GM12873 (cell line): ENCODE data around the gene RB1.

Experiments
- TF ChIP-seq, protein P1 (sequence below): IDR thresholded peaks from 2 replicates; pipeline ENCODE4 v1.5.1; 2012; ENCODE audit warnings: low read depth, mild to moderate bottlenecking, moderate library complexity, low read length, control low read depth; ENCODE audit not compliant: insufficient read depth; ENCODE audit errors: missing control alignments

The RB1 gene

DNA sequence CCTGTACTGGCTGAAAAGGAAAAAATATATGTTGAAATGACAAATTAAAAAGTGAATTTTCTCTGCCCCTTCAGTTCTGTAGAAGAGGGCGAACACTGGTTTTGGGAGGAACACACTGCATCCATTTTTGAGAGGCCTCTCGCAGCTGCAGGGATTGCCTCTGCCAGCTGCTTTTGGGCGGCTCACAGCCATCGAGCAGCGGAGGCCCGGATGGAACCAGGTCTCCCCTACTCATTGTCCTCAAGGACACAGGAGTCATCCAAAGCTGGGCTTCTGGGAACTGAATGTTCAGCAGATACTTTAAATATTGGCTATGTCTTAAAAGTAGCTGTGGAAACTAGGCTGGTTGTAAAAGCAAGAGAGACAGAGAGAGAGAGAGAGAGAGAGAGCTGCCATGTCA is 212.2 kb downstream of the RB1 start:
- TF ChIP-seq, protein P1, sequence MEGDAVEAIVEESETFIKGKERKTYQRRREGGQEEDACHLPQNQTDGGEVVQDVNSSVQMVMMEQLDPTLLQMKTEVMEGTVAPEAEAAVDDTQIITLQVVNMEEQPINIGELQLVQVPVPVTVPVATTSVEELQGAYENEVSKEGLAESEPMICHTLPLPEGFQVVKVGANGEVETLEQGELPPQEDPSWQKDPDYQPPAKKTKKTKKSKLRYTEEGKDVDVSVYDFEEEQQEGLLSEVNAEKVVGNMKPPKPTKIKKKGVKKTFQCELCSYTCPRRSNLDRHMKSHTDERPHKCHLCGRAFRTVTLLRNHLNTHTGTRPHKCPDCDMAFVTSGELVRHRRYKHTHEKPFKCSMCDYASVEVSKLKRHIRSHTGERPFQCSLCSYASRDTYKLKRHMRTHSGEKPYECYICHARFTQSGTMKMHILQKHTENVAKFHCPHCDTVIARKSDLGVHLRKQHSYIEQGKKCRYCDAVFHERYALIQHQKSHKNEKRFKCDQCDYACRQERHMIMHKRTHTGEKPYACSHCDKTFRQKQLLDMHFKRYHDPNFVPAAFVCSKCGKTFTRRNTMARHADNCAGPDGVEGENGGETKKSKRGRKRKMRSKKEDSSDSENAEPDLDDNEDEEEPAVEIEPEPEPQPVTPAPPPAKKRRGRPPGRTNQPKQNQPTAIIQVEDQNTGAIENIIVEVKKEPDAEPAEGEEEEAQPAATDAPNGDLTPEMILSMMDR, result no peak

DNA sequence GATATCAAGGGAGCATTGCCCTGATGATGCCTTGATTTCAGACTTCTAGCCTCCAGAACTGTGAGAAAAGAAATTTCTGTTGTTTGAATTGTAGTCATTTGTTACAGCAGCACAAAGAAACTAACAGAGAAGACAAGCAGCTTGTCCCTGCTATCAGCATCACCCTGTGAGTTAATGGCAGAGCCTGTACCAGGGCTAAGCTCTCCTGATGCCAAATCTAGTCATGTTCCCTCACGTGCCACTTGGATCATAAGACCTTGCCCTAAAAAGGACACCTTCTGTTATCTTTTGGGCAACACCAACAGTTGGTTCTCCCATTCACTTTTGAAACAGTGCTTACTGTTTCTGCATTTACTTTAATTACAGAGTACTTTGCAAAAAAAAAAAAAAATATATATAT is 214.5 kb downstream of the RB1 start:
- TF ChIP-seq, protein P1, result no peak

DNA sequence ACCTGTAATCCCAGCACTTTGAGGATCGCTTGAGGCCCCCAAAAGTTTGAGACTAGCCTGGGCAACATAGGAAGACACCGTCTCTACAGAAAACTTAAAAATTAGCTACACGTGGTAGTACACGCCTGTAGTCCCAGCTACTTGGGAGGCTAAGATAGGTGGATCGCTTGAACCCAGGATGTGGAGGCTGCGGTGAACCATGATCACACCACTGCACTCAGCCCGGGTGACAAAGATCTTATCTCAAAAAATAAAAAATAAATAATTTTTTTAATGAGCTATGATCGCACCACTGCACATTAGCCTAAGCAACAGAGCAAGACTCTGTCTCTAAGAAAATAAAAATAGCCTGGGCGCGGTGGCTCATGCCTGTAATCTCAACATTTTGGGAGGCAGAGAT is 222.7 kb downstream of the RB1 start:
- TF ChIP-seq, protein P1, result no peak

DNA sequence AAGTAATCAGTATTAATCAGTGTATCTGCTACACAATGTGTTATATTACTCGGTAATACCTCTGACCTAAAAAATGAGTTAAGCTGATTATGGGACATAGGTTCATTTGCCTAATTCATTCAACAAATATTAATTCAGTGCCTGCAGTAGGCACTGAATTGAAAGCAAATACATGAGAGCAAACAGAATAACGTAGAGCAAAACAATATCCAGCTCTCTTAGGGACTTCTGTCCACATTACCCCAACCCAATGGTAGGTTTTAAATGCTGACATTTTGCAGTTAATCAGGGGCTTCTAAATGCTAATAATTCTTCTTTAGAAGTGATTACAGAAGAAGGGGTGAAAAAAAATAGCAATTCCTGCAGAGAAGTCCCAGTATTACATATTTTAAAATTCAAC is 224.4 kb downstream of the RB1 start:
- TF ChIP-seq, protein P1, result no peak

DNA sequence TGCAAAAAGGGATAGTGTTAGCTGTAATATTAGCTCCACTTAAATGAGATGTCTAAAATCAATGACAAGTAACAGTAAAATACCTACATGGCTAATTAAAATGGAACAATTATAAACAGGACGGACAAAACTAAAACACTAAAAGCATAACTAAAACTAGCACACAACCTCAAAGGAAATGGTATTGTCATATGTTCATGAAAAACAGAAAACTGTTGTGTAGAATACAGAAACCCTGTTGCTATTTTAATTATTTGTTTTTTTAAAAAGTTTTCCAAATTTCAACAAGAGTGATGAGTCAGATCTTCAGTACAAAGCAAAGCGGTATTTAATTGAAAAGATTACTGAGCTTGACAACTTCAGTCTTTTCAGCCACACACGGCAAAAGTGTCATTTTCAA is 225.2 kb downstream of the RB1 start:
- TF ChIP-seq, protein P1, result no peak

DNA sequence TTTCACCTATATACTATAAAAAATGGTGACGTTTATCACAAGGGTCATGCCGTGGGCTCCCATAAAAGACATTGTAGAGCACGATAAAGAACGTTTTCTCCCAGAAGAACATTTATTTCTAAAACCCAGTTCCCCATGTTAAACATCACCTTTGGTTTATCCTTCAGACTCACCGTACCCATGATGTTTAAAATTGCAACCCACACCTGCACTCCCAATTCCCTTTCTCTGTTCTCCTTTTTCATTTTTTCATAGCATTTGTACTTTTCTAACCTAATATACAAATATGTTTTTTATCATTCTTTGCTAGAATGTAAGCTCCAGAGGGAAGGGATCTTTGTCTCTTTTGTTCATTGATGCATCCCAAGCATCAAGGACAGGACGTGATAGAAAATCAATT is 227.3 kb downstream of the RB1 start:
- TF ChIP-seq, protein P1, result no peak
